HepG2 (cell line): Measurements from ENCODE around the gene MAB21L1.

ENCODE experiments used
- ARNTL ChIP-seq: sonication (generic); formaldehyde crosslinking; IDR thresholded peaks from 2 replicates; pipeline ENCODE4 v1.4.0; 2020; ENCODE audit warnings: mild to moderate bottlenecking, missing genetic modification reagents
- MEIS2 ChIP-seq: sonication (generic); formaldehyde crosslinking; IDR thresholded peaks from 2 replicates; pipeline ENCODE4 v1.9.0; 2021; ENCODE audit warnings: mild to moderate bottlenecking, missing genetic modification reagents
- POLR2A ChIP-seq, 2 experiments: IDR thresholded peaks; 2 replicates each; pipeline ENCODE4 v1.6.1; 2011; ENCODE audit warnings: low read depth in 2 of 2, low read length in 2 of 2, mild to moderate bottlenecking in 1 of 2, moderate library complexity in 1 of 2; ENCODE audit not compliant: insufficient read depth in 1 of 2
- TF ChIP-seq, protein P1 (sequence below): sonication (generic); formaldehyde crosslinking; IDR thresholded peaks from 2 replicates; pipeline ENCODE4 v1.5.0; 2020; ENCODE audit warnings: mild to moderate bottlenecking, missing genetic modification reagents, moderate library complexity

DNA sequence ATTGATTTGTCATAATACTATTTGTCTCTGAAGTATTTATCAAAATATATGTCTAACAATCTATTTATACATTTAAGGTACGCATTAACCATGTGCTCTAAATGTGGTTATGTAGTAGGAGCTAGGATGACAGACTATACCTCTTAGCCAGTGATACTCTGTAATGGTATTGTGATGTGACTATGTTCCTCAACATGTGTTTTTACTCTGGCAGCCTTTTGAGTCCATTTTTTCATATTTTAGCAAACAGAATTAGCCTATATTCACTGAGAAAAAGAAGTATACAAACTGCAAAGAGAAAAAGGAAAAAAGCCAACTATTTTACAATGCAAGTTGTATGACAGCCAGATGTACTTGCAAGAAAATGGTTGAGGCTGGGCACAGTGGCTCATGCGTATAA, 26.7 kb downstream of the MAB21L1 start:
- TF ChIP-seq ARNTL (CRISPR knock-in tag) (no peak), POLR2A (IDR thresholded peaks at IDR 0.05; ENCODE audit: insufficient read depth in 1 of 2, low read depth in 2 of 2, low read length in 2 of 2) (no peak), MEIS2 (CRISPR knock-in tag) (no peak)
- TF ChIP-seq, protein P1, sequence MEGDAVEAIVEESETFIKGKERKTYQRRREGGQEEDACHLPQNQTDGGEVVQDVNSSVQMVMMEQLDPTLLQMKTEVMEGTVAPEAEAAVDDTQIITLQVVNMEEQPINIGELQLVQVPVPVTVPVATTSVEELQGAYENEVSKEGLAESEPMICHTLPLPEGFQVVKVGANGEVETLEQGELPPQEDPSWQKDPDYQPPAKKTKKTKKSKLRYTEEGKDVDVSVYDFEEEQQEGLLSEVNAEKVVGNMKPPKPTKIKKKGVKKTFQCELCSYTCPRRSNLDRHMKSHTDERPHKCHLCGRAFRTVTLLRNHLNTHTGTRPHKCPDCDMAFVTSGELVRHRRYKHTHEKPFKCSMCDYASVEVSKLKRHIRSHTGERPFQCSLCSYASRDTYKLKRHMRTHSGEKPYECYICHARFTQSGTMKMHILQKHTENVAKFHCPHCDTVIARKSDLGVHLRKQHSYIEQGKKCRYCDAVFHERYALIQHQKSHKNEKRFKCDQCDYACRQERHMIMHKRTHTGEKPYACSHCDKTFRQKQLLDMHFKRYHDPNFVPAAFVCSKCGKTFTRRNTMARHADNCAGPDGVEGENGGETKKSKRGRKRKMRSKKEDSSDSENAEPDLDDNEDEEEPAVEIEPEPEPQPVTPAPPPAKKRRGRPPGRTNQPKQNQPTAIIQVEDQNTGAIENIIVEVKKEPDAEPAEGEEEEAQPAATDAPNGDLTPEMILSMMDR (CRISPR knock-in tag), result no peak
